Caco-2 (cell line): ENCODE measurements around the gene FAM9C. TPM values are rescaled to one million over a fixed set of nuclear protein-coding genes. Genes with fewer than 3 reads are reported as not detected.

ENCODE experiments used
- BruUV-seq: library from RNA; stranded (reverse); fragments of 400-500 nt; replicated peaks from 2 replicates; lab custom pipeline; 2021; lab: Mats Ljungman, UMichigan
- CTCF ChIA-PET: fragments of 300-600 bp; sonication (Branson Sonifier 250); formaldehyde crosslinking; loops from one replicate; lab custom pipeline; 2022; ENCODE audit warnings: antibody characterized with exemption; lab: Charles Lee
- POLR2A ChIA-PET: fragments of 300-600 bp; sonication (Branson Sonifier 250); formaldehyde crosslinking; loops from one replicate; lab custom pipeline; 2022; ENCODE audit warnings: antibody characterized with exemption; lab: Charles Lee
- DNase-seq, 2 experiments: peaks; one replicate each; pipeline versions ENCODE4 v3.0.0 to v3.0.0-alpha.2; 2020 to 2022
- H3K27me3 ChIP-seq: replicated peaks from 2 replicates; pipeline ENCODE4 v1.6.0; 2011; ENCODE audit warnings: low read length; ENCODE audit not compliant: control insufficient read depth, insufficient read depth
- H3K36me3 ChIP-seq: 2 replicates; pipeline ENCODE4 v1.5.1; 2011; ENCODE audit warnings: low read length; ENCODE audit not compliant: control insufficient read depth, insufficient read depth
- H3K4me1 ChIP-seq: fragments of 250-450 bp; sonication (Bioruptor Pico); 2 replicates; pipeline ENCODE4 v1.5.1; 2020; ENCODE audit warnings: mild to moderate bottlenecking
- H3K4me3 ChIP-seq: 2 replicates; pipeline ENCODE4 v1.5.1; 2011; ENCODE audit warnings: low read depth, mild to moderate bottlenecking, control low read depth, low read length
- H3K9me3 ChIP-seq: fragments of 250-450 bp; sonication (Bioruptor Pico); 2 replicates; pipeline ENCODE4 v1.5.1; 2020; ENCODE audit warnings: mild to moderate bottlenecking, moderate library complexity
- H3K27ac Mint-ChIP-seq: one replicate; pipeline ENCODE4 v1.8.0; 2022; ENCODE audit warnings: mixed read lengths; ENCODE audit not compliant: unreplicated experiment
- H3K27me3 Mint-ChIP-seq: one replicate; pipeline ENCODE4 v1.8.0; 2022; ENCODE audit warnings: mixed read lengths; ENCODE audit not compliant: insufficient read depth, unreplicated experiment
- H3K36me3 Mint-ChIP-seq: one replicate; pipeline ENCODE4 v1.8.0; 2022; ENCODE audit warnings: mild to moderate bottlenecking, mixed read lengths; ENCODE audit not compliant: insufficient read depth, unreplicated experiment
- H3K4me1 Mint-ChIP-seq: one replicate; pipeline ENCODE4 v1.8.0; 2022; ENCODE audit warnings: low read depth, mixed read lengths; ENCODE audit not compliant: unreplicated experiment
- H3K4me3 Mint-ChIP-seq: one replicate; pipeline ENCODE4 v1.8.0; 2022; ENCODE audit warnings: mild to moderate bottlenecking, moderate library complexity, mixed read lengths; ENCODE audit not compliant: unreplicated experiment
- H3K9me3 Mint-ChIP-seq: one replicate; pipeline ENCODE4 v1.8.0; 2022; ENCODE audit warnings: mixed read lengths; ENCODE audit not compliant: unreplicated experiment
- intact Hi-C: fragments of 100-400 bp; cut with micrococcal nuclease; formaldehyde crosslinking; loops from one replicate; pipeline ENCODE4 v1.10.0; 2022; ENCODE audit not compliant: unreplicated experiment
- total RNA-seq: library from RNA; stranded (reverse); gene quantifications from 2 replicates; pipeline ENCODE4 v1.2.3, GENCODE V29; 2022
- TF ChIP-seq, protein P1 (sequence below), 2 experiments: fragments of 200-600 bp in 1 of 2; IDR thresholded peaks; 1 replicate in 1 of 2; 2 replicates in 1 of 2; pipeline versions ENCODE4 v1.5.1 to v1.8.0; 2011 to 2022; ENCODE audit warnings: antibody characterized with exemption in 1 of 2, control low read depth in 1 of 2, inconsistent platforms in 1 of 2, low read depth in 1 of 2, low read length in 1 of 2, mild to moderate bottlenecking in 1 of 2, moderate library complexity in 1 of 2; ENCODE audit not compliant: insufficient read depth in 1 of 2, severe bottlenecking in 1 of 2, unreplicated experiment in 1 of 2

Gene FAM9C
- total RNA-seq, 1 experiment from 2014 or later = not detected

DNA sequence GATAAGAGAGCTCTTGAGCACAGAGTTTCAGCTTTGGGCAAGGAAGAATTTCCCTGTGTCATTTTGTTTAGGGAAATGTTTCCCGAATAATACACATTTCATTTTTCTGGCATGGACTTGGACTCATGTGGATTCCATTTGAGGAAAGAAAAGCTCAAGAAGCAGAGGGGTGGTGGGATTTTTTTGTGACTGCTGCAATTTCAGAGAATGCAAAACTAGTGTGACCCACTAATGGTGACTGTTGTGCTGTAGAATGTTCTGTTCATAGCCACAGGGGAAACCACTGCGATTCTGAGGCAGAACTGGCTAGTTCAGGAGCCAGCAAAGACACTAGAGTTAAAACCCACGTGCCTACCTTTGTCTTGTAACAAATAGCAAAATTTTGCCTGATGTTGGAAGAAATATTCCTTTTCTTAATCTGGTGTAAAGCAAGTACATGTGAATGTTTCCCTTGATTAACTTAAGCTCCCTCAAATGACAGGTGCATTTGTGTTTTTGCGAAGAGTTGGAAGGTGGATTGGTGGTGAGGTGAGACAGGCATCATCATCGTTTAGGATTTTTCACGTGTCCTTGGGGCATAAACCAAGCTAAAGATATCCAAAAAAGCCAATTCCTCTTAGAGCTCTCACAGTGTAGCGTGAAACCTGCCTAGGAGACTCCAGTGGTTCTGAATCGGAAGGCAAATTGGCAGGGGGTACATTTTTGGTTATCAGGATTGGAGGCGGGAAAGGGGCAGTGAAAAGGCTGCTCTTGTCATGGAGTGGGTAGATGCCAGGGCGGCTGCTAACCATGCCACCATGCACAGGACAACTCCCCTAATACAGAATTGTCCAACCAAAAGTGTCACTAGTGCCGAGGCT, 38.0 kb upstream of the FAM9C start:
- H3K4me1 ChIP-seq = no peaks in the 10 kb centered on the region
- Mint-ChIP-seq H3K4me3 (no peak overlapping the region), H3K4me1 (no peaks in the 10 kb centered on the region), H3K36me3 (no peaks in the 10 kb centered on the region), H3K9me3 (no peaks in the 10 kb centered on the region), H3K27me3 (no peaks in the 10 kb centered on the region), H3K27ac (no peak overlapping the region)
- DNase-seq = no peak
- H3K27me3 ChIP-seq = no peaks in the 10 kb centered on the region
- intact Hi-C loops = no loop called here
- POLR2A ChIA-PET = no interaction called here
- H3K36me3 ChIP-seq = no peaks in the 10 kb centered on the region
- TF ChIP-seq, protein P1, sequence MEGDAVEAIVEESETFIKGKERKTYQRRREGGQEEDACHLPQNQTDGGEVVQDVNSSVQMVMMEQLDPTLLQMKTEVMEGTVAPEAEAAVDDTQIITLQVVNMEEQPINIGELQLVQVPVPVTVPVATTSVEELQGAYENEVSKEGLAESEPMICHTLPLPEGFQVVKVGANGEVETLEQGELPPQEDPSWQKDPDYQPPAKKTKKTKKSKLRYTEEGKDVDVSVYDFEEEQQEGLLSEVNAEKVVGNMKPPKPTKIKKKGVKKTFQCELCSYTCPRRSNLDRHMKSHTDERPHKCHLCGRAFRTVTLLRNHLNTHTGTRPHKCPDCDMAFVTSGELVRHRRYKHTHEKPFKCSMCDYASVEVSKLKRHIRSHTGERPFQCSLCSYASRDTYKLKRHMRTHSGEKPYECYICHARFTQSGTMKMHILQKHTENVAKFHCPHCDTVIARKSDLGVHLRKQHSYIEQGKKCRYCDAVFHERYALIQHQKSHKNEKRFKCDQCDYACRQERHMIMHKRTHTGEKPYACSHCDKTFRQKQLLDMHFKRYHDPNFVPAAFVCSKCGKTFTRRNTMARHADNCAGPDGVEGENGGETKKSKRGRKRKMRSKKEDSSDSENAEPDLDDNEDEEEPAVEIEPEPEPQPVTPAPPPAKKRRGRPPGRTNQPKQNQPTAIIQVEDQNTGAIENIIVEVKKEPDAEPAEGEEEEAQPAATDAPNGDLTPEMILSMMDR (IDR thresholded peaks at IDR 0.05; ENCODE audit: insufficient read depth in 1 of 2, low read depth in 1 of 2, low read length in 1 of 2, severe bottlenecking in 1 of 2, unreplicated experiment in 1 of 2) = no peak
- H3K4me3 ChIP-seq = no peak overlapping the region
- no TSS peak for BruUV-seq
- CTCF ChIA-PET = no interaction called here
- no peaks in the 10 kb centered on the region for H3K9me3 ChIP-seq

- no peak for DNase-seq
- CTCF ChIA-PET = no interaction called here
- H3K4me1 Mint-ChIP-seq = no peaks in the 10 kb centered on the region
- intact Hi-C loops = no loop called here
- H3K9me3 Mint-ChIP-seq = no peaks in the 10 kb centered on the region
- BruUV-seq = no TSS peak
- H3K36me3 ChIP-seq = no peaks in the 10 kb centered on the region
- no peak overlapping the region for H3K4me3 Mint-ChIP-seq
- H3K9me3 ChIP-seq = no peaks in the 10 kb centered on the region
- no peaks in the 10 kb centered on the region for H3K36me3 Mint-ChIP-seq
- TF ChIP-seq, protein P1 (IDR thresholded peaks at IDR 0.05; ENCODE audit: insufficient read depth in 1 of 2, low read depth in 1 of 2, low read length in 1 of 2, severe bottlenecking in 1 of 2, unreplicated experiment in 1 of 2) = no peak
- POLR2A ChIA-PET = no interaction called here
- H3K27ac Mint-ChIP-seq = no peak overlapping the region
- H3K4me3 ChIP-seq = no peak overlapping the region
- H3K4me1 ChIP-seq = no peaks in the 10 kb centered on the region
- no peaks in the 10 kb centered on the region for H3K27me3 Mint-ChIP-seq
- H3K27me3 ChIP-seq = no peaks in the 10 kb centered on the region
Measured at GRCh38 chrX:13081395-13082205, 37.2 kb upstream of the FAM9C start.

DNA sequence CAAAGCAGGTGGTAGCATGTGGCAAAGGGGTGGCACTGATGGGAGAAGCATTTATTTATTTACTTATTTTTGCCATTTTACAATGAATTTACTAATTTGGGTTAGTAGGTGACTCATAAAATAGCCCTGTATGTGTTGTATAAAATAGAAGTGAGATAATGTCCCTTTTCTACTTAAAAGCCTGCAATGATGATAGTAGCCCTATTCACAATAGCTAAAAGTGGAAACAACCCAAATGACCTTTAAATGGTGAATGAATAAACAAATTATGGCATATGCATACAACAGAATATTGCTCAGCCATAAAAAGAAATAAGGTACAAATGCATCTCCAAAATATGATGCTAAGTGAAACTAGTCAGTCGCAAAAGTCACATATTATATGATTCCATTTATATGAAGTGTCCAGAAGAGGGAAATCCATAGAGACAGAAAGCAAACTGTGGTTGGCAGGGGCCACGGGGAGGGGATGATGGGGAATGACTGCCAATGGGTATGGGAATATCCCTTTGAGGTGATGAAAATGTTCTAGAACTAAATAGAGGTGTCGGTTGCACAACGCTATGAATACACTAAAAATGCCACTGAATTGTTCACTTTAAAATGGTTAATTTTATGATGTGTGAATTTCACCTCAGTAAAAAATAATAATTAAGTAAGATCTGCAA, 35.8 kb upstream of the FAM9C start:
- TF ChIP-seq, protein P1 (IDR thresholded peaks at IDR 0.05; ENCODE audit: insufficient read depth in 1 of 2, low read depth in 1 of 2, low read length in 1 of 2, severe bottlenecking in 1 of 2, unreplicated experiment in 1 of 2) = no peak
- H3K9me3 Mint-ChIP-seq = no peaks in the 10 kb centered on the region
- no peaks in the 10 kb centered on the region for H3K9me3 ChIP-seq
- no peak overlapping the region for H3K4me3 Mint-ChIP-seq
- H3K4me3 ChIP-seq = no peak overlapping the region
- CTCF ChIA-PET = no interaction called here
- no peak for DNase-seq
- intact Hi-C loops = no loop called here
- no TSS peak for BruUV-seq
- no peaks in the 10 kb centered on the region for H3K36me3 ChIP-seq
- H3K4me1 ChIP-seq = peaks cover 8% of the 10 kb centered on the region; the same call in 1 of the 2 replicates
- H3K27ac Mint-ChIP-seq = no peak overlapping the region
- H3K27me3 Mint-ChIP-seq = no peaks in the 10 kb centered on the region
- H3K36me3 Mint-ChIP-seq = no peaks in the 10 kb centered on the region
- POLR2A ChIA-PET = no interaction called here
- H3K4me1 Mint-ChIP-seq = no peaks in the 10 kb centered on the region
- no peaks in the 10 kb centered on the region for H3K27me3 ChIP-seq
